ENCODE measurements around the gene METTL21A. TPM values are rescaled to one million over a fixed set of nuclear protein-coding genes. Genes with fewer than 3 reads are reported as not detected.

The METTL21A gene
- 10 to 100 TPM in 3 of 4 donors, 1 to 10 TPM in 1; 7.7 to 28.8 (median 22.0) TPM for total RNA-seq

DNA sequence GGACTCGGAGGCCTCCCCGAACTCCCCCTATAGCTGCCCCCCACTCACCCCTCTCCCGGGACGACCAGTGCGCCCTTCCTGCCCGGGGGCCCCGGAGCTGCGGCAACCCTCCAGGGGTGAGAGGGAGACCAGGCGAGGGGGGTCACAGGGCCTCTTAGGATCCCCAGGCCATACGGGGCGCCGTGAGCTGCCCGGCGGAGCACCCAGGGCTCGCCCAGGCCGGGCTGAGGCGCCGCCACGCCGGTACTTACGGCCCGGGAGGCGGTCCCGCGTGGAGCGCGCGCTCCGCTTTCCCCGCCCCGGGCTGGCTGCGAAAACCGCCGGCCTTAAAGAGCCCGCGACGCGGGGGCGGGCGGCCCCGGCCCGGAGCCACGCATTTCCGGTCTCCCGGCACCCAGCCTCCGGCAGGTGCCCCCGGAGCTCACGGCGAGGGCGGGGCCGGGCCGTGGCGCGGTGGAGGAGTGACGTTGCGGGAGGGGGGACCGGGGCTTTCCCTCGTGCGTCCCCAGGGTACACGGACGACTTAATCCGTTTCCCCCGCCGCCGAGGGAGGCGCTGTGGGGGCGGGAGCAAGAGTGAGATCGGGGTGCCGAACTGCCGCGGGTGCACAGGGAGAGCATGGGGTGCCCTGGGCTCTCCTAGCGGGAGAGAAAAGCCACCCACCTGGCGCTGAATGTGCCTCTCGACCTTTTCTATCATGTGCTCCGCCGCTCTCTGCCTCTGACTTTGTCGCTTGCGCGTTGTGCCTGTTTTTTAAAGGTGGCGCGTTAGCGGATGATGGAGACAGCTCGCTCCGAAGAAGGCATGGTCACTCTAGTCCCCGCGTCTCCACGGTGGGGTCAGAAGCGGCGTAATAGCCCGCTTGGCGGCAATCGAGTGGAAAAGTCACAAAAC is at the start of gene METTL21A:
TSS of gene METTL21A (minus strand) at position 381 of the 894 bp plus-strand sequence. CDS start 1,019 bp downstream, outside the sequence.
- ATAC-seq (ENCODE audit: low FRiP score) (peak; percentile 85), DNase-seq (ENCODE audit: low spot score) (peak; percentile 62)
- TF ChIP-seq, protein P1, sequence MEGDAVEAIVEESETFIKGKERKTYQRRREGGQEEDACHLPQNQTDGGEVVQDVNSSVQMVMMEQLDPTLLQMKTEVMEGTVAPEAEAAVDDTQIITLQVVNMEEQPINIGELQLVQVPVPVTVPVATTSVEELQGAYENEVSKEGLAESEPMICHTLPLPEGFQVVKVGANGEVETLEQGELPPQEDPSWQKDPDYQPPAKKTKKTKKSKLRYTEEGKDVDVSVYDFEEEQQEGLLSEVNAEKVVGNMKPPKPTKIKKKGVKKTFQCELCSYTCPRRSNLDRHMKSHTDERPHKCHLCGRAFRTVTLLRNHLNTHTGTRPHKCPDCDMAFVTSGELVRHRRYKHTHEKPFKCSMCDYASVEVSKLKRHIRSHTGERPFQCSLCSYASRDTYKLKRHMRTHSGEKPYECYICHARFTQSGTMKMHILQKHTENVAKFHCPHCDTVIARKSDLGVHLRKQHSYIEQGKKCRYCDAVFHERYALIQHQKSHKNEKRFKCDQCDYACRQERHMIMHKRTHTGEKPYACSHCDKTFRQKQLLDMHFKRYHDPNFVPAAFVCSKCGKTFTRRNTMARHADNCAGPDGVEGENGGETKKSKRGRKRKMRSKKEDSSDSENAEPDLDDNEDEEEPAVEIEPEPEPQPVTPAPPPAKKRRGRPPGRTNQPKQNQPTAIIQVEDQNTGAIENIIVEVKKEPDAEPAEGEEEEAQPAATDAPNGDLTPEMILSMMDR (IDR thresholded peaks at IDR 0.05) = no peak

DNA sequence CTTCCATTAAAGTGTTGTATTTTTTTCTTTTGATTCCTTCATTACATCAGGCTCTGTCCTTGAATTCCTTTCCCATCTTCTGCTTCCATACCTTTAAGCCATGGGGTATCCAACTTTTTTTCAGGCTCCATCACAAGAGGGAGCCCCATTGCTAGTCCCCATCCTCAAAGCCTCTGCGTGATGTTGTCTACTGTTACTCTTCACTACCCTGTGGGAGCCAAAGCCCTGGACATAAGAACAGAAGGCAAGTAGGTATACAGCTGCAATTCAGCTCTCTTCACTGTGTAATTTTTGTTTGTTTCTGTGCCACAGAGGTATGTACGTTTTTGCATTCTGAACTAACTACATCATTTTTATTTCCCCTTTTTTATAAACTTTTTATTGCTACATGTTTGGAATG is 49.6 kb upstream of the METTL21A start:
- TF ChIP-seq, protein P1 (IDR thresholded peaks at IDR 0.05) = no peak

DNA sequence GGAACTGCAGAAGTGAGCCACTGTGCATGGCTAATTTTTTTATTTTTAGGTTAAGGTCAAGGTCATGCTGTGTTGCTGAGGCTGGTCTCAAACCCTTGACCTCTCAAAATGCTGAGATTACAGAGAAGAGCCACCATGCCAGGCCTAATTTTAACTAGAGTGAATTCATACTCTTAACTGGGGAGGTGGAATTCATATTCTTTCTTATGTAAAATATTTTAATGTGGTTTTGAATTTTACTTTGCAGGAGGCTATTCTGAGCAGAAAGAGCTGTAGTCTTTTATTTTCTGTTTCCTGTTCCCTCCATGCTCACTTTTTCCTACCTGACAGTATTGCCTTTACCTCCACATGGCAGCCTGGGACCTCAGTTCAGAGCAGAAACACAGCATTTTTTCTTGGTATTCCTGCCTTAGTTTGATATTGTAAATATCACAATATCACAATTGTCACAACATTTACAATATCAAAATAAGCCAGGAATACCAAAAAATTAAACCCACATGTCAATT is 49.1 kb upstream of the METTL21A start:
- ATAC-seq (ENCODE audit: low FRiP score) (no peak), DNase-seq (ENCODE audit: low spot score) (no peak)
- TF ChIP-seq, protein P1 (IDR thresholded peaks at IDR 0.05) = no peak

More for the DNA sequence above, 49.6 kb upstream of the METTL21A start:
- DNase-seq (ENCODE audit: low spot score) = no peak
- ATAC-seq (ENCODE audit: low FRiP score) = no peak

DNA sequence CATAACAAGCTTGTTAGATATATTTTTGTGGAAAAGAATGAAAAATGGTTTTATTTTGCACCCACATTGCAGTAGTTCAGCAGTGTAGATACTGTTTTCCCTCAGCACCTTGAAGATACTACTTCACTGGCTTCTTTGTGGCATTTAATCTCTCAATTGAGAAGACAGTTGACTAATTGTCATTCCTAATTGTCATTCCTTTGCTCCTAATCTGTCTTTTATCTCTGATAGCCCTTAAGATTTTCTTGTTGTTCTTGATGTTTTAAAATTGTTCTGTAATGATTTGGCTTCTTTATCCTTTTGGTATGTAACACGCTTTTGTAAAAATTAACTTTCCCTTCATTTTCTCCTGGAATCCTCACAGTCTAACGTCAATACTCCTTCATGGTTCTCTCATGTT is 48.2 kb upstream of the METTL21A start:
- TF ChIP-seq, protein P1 (IDR thresholded peaks at IDR 0.05) = no peak
- ATAC-seq (ENCODE audit: low FRiP score) (no peak), DNase-seq (ENCODE audit: low spot score) (no peak)

DNA sequence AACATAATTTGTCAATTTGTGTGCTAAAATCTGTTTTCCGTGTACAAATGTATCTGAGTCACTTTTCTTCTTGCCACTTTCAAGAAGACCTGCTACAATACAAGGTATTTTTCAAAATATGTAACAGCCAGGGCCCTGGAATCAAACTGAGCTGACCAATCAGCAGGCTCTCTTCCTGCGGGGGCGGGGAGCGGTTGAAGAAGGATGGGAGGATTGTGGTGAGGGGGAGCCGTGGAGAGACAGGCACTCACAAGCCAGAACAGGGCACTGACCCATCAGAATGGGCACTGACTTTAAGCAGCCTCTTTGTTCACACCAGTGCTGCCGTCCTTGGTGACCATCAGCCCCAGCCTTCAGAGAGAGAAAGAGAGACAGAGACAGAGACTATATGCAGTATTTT is 45.7 kb upstream of the METTL21A start:
- ATAC-seq (ENCODE audit: low FRiP score) = no peak
- TF ChIP-seq, protein P1 (IDR thresholded peaks at IDR 0.05) = no peak

DNA sequence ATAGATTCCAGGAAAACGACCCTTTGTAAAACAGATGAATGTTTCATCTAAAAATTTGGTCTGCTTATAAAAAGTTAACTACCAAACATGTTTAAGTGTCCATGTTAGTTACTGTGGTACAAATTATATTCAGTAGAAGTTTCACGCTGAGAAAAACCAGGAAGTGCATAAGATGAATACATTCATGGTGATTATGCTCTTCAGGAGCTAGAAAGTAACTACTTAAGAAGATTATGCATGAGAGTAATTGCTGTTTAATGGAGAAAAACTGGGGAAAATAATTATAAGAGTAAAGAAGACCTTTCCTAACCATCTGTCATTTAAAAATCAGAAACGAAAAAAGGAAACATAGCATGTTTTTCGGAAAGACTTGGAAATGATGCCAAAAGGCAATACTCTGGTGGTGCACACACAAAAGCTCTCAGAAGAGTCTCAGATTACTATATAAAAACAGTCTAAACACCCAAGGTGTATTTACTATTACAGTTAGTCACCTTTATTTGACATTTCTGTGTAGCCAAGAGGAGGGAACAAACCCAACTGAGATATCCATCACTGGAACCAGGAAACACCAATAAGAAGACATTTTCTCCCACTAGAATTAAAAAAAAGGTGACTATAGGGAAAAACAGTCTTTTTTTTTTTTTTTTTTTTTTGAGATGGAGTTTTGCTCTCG is 38.8 kb upstream of the METTL21A start:
- DNase-seq (ENCODE audit: low spot score) = no peak
- no peak for ATAC-seq (ENCODE audit: low FRiP score)
- TF ChIP-seq, protein P1 (IDR thresholded peaks at IDR 0.05) = no peak

More for the DNA sequence above, 45.7 kb upstream of the METTL21A start:
- no peak for DNase-seq (ENCODE audit: low spot score)
